Activated naive CD8-positive, alpha-beta T cell treated with anti-CD3 and anti-CD28 coated beads, Interleukin-2, amount 50 U/mL, for 16 hours (primary cell): ENCODE measurements around the gene FBXO21.
A peak's percentile ranks its signal among the peaks of the same experiment; 100 is the strongest.
"Not testable (repeated sequence)": the region's sequence is repeated elsewhere in the genome, so short reads cannot be mapped to it uniquely, and the experiment has no call there.

Experiments used
- DNase-seq: peaks from one replicate; pipeline ENCODE4 v3.0.0-alpha.2; 2020; ENCODE audit warnings: low read depth, low spot score

Gene FBXO21, protein sequence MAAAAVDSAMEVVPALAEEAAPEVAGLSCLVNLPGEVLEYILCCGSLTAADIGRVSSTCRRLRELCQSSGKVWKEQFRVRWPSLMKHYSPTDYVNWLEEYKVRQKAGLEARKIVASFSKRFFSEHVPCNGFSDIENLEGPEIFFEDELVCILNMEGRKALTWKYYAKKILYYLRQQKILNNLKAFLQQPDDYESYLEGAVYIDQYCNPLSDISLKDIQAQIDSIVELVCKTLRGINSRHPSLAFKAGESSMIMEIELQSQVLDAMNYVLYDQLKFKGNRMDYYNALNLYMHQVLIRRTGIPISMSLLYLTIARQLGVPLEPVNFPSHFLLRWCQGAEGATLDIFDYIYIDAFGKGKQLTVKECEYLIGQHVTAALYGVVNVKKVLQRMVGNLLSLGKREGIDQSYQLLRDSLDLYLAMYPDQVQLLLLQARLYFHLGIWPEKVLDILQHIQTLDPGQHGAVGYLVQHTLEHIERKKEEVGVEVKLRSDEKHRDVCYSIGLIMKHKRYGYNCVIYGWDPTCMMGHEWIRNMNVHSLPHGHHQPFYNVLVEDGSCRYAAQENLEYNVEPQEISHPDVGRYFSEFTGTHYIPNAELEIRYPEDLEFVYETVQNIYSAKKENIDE

DNA sequence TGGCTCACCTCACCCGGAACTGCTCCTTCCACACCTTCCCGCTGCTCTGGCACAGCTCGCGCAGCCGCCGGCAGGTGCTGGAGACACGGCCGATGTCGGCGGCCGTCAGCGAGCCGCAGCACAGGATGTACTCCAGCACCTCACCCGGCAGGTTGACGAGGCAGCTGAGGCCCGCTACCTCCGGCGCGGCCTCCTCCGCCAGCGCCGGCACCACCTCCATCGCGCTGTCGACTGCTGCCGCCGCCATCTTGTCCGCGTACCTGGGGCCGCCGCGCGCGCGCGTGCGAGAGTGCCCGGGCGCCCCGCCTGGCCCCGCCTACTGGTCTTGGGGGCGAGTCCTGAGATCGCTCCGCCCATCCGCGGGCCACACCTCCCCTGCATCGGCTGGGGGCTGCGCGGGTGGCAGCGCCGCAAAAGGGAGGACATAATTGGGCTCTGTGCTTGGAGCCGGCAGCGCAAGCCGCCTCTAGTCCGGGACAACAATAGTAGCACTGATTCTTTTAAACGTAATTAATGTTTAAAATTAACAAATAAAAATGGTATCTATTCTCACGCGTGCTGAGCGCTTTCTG is at the start of gene FBXO21:
Gene FBXO21 (minus strand): TSS at position 261 of the 572 bp plus-strand sequence. CDS start 14 bp downstream, at position 247.
- peak; percentile 85 for DNase-seq

DNA sequence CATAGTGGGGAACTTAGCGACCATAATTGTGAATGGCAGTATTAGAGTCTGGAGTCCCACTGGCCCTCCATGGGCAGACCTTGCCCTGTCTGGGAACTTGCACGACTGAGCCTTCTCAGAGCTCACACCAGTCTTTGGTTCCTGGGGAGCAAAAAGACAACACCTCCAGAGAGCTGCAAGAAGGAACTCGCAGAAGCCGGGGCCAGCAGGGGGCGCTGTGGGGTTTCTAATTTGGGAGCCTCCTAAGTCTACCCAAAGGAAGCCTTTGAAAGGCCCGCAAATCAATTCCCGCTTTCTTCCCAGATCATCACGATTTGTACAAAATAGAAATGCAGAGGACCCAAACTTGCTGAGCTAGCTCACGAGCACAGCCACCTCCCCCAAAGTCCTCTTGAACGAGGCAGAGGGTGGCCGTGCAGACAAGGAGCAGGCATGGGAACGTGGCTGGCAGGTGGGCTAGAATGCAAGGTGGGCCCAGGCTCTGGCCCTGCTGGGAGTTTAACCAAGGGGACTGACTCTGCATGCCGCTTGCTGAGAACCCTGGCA is 46.3 kb upstream of the FBXO21 start:
- peak; percentile 52 for DNase-seq

DNA sequence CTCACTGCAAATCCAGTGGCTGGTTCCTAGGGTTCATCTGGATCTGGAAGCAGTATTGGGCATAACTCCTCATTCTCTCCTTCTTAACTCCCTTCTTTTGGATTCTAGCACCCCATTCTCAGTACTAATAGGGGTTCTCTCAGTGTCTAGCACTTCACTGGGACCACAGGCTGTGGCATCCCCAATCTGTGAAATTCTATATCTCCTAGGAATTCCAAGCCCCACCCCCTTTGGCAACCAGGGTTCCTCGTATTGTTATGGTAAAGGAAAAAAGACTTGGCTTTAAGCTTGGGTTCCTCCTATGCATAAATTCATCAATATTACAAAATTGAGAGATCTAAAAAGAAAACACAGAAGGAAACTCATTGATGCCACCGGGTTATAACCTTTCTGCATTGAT is 45.0 kb upstream of the FBXO21 start:
- no peak for DNase-seq

DNA sequence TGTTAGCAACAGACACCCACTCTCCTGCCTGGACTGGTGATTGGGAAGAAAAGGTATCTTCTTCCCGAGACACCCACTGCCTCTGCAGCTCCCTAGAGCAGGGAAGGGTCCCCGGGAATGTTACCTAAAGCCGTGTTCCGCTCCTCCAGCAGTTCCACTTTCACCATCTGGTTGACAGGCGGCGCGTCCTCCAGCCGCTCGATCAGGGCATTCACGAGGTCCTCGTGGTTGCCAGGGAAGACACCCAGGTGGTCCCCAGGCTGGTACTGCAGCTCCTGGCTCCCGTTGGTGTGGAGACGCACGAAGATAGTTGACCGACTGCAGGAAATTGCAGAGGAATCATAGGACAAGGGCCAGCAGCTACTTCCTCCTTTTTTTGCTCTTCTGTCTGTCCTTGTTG is 44.2 kb upstream of the FBXO21 start:
- DNase-seq, result no peak

DNA sequence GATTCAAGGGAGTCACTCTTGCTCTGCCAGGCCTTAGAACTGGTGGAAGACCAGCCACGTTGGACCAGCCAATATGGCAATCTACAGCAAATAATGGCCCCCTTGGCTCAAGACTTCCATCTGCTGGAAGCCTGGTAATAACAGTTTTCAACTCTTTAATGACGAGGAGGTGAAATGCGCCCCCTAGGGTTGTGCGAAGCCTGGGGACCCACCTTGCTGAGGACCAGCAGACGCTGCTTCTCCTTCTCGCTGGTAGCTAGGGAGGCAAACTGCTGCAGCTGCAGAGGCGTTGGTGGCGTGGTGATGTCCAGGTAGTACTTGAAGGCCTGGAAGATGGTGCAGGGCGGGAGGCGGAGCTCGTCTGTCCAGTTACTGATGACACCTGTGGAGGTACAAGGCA is 41.5 kb upstream of the FBXO21 start:
- no peak for DNase-seq

DNA sequence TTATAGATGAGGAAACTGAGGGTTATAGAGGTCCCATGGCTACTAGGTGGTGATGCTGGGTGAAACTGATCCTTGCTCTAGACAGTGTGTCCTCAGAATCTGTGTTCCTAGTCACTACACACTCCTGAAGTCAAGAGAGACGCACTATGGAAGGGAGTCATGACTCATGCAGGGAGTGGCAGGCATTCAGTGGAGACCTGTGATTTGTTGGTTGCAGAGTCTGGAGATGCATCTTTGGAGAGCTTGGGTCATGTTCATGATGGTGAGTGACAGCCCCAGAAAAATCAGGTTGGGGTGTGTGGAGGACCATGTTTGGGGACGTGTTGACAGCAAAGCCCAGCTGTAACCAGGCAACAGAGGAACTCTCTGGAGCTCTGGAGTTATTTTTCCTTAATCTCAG is 38.0 kb upstream of the FBXO21 start:
- DNase-seq, result no peak

DNA sequence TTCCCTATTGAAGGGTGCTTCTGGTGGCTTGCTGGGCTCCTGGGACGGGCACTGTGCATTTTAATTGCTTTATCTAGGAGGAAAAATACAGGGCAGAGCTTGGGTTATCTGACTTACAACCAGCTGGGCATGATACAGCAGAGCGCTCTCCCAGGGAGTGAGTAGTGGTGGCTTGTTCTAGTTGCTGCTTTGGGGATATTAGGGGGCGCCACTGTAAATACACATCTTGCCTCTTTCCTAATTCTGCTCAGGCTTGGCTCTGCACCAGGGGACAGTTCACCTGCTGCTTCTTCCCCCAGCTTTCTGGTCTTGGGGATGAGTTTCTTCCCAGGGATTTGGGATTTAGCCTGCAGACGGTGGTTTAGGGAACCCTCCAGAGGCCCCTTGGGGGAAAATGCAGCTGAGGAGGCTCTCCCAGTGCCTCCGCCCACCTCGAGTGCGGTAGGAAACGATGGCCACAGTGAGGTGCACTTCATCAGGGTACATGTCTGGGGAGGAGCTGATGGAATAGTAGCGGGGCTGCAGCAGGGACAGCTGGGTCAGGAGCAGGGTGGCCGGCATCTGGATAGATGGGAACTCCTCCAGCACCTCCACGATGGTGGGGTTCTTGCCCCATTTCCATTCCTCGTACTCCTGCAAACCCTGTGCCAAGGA is 36.9 kb upstream of the FBXO21 start:
- no peak for DNase-seq

DNA sequence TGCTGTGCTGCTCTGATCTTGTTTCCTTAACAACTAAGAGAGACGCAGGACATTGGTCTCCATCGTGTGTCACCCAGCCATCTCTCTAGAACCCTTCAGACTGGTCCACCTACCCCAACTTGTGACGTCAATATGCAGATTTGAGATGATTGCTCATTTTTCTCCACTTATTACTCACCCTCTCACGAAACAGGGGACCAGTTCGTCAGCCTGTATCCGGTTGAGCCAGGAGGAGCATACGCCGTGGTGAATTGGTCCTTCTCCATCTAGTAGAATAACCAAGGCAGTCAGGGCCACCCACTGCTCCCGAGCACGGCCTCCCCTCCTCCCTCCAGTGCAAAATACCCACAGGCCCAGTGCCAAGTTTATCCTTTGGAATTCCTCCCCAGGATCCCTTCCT is 36.2 kb upstream of the FBXO21 start:
- no peak for DNase-seq

DNA sequence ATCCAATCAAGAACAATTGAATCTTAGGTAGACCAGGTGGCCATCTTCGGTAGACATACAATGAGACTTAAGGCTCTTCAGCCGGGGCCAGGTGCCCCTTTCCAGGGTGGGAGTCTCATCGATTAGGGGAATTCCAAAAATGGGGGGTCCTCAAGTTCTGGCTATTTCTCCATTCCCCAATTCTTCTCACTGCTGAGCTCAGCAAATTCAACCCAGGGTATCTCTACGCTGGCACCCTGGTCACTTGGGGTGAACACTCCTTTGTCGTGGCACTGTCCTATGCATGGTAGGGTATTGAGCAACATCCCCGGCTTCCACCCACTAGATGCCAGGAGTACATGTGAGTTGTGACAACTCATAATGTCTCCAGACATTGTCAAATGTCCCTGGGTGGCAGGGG is 34.9 kb upstream of the FBXO21 start:
- DNase-seq, result no peak

DNA sequence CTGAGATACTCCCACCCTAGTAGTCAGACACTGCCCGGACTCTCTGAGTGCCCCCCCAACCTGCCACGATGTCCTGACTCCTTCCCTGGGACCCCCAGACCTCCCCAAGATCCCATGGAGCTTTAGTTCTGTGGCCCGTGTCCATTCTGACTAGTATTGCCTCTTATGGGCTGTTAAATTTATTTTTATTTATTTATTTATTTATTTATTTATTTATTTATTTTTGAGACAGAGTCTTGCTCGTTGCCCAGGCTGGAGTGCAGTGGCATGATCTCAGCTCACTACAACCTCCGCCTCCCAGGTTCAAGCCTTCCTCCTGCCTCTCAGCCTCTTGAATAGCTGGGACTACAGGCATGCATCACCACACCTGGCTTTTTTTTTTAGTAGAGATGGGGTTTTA is 30.7 kb upstream of the FBXO21 start:
- DNase-seq, result not testable (repeated sequence)

DNA sequence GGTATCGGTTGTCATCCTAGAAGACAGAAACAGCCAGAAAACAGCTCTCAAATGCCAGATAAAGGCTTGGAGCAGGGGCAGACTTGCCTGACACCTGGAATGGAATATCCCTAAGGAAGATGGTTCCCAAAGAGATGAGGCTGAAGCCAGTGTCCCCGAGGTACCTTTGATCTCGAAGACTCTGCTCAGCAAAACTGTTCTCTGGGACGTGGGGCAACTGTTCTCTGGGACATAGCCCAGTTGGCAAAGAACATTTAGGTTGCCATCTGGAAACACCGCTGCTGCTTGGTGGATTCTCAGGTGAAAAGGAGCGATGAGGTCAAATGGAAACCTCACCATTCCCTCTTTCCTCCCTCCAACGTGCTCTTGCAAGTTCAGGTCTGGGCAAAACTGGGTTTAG is 27.9 kb upstream of the FBXO21 start:
- DNase-seq, result no peak

DNA sequence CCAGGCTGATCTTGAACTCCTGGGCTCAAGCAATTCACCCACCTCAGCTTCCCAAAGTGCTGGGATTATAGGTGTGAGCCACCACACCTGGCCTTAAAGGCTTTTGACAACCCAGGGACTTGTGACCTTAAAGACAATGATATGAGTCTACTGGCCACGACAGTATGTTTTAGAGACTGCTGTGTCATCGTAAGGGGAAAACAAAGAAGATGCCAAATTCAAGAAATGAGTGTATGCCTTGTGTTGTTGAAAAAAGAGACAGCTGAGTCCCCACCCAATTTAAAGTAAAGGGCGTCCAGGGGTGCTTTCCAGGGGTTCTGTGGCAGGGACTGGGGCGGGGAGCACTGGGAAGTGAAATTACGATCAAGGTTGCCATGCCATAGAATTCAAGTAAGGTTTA is 26.4 kb upstream of the FBXO21 start:
- no peak for DNase-seq

DNA sequence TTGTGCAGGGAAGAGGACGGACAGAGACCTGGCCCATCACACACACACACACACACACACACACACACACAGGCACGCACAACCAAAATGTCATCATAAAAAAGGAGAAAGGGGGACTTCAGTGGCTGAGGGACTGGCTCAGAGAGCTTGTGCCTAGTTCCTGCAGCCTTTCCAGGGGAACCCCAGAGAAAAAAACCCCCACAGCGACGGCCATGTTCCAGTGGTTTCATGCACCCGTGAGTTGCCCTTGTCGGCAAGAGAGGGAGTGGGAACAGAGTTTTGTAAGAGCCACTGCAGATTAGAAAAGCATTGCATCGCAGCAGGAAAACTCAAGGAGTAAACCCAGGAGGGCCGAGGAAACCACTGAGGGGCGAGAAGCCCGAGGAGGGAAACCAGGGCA is 24.5 kb upstream of the FBXO21 start:
- no peak for DNase-seq

DNA sequence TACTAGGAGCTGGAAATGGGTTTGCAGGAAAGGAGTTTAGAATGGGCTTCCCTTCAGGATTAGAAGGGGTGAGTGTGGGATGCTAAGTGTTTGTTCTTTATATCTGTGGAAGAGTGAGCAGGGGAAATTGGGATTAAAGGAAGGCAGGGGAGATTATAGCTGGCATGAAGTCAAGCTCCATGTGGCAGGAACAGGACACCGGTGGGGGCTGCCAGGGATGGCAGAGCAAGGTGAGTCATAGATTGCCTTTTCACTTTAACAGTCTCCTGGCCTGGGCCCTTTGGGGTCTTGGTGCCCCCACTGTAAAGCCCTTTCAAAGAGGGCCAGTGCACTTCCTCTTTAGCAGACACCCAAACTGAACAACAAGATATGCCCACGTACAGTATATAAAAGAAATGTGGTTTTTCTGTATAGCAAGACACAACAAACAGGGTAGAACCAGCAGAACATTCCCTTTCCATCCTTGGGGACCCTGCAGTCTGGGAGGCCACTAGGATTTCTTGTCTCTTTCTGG is 23.1 kb upstream of the FBXO21 start:
- DNase-seq, result no peak

DNA sequence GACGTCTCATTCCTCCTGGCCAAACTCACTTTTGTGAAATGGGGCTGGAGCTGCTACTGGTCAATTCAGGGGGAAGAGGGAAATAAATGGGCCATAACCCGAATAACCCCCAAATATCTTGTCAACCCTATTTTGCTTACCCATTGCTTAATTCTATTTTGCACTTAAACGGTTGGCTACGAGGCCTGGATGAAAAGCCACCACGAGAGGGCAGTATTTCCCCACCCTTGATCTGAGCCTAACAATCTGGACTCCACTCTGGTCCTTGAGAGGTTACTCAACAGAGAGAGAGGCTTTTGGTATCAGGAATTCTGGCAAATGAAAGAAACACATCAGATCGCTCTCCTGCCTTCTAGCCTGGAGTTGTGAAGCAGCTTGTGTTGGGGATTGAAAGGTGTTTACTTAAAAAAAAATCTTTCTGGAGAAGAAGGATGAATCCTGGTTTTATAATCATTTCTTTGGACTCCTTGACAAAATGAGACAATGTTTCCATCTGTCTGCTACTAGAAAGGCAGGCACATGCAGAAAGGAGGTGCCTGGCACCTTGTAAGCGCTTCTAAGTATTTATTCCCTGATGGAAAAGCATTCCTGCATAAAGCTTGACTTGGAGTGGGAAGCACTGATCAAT is 22.4 kb upstream of the FBXO21 start:
- DNase-seq, result peak; percentile 17

DNA sequence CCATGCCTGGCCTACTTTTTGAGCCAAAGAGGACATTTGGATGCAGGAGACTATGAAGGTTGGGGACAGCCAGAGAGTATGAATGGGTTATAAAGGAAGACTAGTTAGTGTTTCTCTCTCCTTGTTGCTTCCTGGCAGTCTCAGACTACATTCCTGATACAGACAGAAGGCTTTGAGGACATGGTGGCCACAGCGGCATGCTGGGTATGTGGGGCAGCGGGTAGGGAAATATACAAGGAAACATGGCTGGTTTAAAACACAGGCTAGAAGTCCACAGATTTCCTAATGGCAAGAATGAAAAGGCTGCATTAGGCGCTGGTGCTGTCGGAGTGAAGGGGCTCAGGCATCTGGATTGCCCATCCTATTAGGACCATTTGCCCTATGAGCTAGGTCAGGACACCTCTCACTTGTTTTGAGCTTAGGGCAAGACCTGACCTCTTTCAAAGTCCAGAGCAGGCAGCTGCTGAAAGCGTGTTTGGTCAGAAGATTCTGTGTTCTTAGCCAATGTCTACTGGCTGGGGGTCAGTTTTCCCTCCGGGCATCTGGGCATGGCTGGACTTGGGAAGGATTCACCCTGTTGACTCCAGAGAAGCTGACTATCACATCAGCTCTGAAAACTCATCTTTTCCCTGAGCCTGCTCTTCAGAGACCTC is 20.1 kb upstream of the FBXO21 start:
- no peak for DNase-seq

DNA sequence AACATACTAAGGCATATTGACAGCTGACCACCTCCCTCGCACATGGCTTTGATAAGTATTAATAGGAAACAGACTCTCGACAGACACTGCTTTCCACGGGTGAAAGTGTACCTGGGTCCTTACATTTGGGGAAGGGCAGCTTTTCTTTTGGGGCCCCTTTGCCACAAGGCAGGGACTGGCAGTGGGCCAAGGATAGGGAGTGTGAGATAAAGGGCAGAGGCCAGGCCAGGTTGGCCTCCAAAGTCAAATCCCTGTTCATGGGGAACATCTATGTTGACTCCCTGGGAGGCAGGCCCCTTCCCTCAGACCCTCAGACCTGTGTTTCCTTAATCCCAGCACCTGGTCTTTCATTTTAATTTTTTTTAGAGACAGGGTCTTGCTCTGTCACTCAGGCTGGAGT is 19.4 kb upstream of the FBXO21 start:
- DNase-seq, result no peak

DNA sequence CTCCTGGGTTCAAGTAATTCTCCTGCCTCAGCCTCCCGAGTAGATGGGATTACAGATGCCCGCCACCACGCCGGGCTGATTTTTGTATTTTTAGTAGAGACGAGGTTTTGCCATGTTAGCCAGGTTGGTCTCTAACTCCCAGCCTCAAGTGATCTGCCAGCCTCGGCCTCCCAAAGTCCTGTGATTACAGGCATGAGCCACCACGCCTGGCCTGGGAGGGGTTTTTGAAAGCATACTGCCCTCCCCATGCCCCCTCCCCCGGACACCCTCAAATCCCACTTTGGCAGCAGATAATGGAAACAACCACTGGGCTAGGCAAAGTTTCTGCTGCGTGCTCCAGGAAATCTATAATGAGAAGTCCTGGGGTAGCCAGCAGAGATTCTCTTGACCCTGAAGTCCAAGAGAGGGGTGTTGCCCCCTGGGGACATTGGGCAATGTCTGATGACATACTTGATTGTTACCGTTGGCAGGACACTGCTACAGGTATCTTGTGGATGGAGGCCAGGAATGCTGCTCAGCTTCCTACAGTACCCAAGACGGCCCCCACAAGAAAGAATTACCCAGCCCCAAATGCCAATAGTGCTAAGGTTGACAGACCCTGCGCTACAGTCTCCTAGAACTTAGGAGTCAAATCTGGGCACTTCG is 18.7 kb upstream of the FBXO21 start:
- no peak for DNase-seq

DNA sequence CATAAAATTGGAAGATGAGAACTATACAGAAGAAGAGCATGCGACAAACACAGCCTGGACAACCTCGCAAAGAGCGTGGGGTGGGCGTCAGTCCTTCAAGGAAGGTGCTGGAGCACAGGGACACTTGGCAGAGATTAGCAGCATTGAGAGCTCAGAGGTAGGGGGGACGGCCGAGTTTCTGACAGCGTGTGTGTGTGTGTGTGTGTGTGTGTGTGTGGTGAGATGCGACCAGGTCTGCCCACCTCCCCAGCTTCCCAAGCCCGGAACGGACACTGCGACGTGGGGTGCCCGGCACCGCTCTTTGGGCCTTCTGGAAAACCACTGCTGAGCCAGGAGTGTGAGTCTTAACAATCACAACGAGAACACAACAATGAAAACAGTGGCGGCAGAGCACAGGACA is 17.9 kb upstream of the FBXO21 start:
- no peak for DNase-seq

DNA sequence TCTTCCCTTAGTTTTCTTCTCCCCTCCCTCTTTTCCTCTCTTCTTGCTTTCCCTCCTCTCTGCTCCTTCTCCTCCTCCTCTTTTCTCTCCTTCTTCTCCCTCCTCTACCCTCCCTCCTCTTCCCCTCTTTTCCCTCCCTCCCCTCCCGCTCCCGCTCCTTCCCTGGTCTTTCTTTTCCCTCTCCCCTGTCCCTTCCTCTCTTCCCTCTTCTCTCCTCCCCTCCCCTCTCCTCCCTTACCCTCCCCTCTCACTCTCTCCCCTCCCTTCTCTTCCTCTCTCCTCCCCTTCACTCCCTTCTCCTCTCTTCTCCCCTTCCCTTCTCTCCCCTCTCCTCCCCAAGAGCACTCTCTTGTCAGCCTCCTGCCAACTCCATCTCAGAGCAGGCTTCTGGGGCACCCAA is 17.4 kb upstream of the FBXO21 start:
- no peak for DNase-seq

DNA sequence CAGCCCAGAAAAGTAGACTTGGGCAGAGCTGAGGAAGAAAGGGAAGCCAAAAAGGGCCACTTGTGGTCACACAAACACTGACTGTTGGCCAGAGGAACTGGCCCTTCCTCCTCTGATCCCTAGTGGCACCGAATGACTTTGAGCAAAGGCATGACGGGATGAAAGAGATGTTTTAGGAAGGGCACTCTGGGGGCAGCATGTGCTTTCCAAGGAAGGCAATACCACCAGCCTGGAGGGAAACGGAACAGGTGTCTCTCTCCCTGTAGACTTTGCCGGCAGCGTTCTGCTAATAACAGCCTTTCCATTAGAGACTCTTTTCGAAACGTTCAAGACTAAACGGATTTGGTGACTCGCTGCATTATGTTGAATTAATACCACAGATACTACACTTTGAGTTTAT is 12.3 kb upstream of the FBXO21 start:
- DNase-seq, result no peak
